ENCODE results near the gene ENPP3. TPM values are rescaled to one million over a fixed set of nuclear protein-coding genes. Genes with fewer than 3 reads are reported as not detected.

The ENPP3 gene
- total RNA-seq, 2 donors from 2014 or later = 0.16 to 0.70 TPM

GRCh38 chr6:131792091-131792496 lies 155.0 kb downstream of the ENPP3 start:
- peak; percentile 41 for ATAC-seq
- H3K9me3 ChIP-seq (ENCODE audit: control insufficient read depth, low read length, poor library complexity, severe bottlenecking) = no peaks in the 10 kb centered on the region

GRCh38 chr6:131795366-131795765 lies 158.3 kb downstream of the ENPP3 start:
- H3K4me1 Mint-ChIP-seq = no peaks in the 10 kb centered on the region
- no peak overlapping the region for H3K4me3 Mint-ChIP-seq
- no peaks in the 10 kb centered on the region for H3K9me3 ChIP-seq (ENCODE audit: control insufficient read depth, low read length, poor library complexity, severe bottlenecking)
- no peaks in the 10 kb centered on the region for H3K27me3 Mint-ChIP-seq
- H3K27ac Mint-ChIP-seq = no peak overlapping the region
- no peak for DNase-seq
- ATAC-seq = no peak
- no peaks in the 10 kb centered on the region for H3K36me3 Mint-ChIP-seq (ENCODE audit: low read depth)

More at GRCh38 chr6:131792091-131792496, 155.0 kb downstream of the ENPP3 start:
- Mint-ChIP-seq H3K36me3 (ENCODE audit: low read depth) (no peaks in the 10 kb centered on the region), H3K4me3 (no peak overlapping the region), H3K27ac (peak overlapping the region; percentile 24), H3K27me3 (no peaks in the 10 kb centered on the region), H3K4me1 (peaks cover 7% of the 10 kb centered on the region)
- no peak for DNase-seq

Other genes with a start within 250 kb of the ENPP3 start
- not detected for gene ARG1, start 64.1 kb upstream of the ENPP3 start, total RNA-seq
- 10 to 100 TPM; 48.5 to 60.4 TPM for gene MED23, start 9.1 kb upstream of the ENPP3 start, total RNA-seq
- gene OR2A4, start 64.1 kb downstream of the ENPP3 start, total RNA-seq = not detected
- not detected for gene CTAGE9, start 73.7 kb downstream of the ENPP3 start, total RNA-seq
- gene ENPP1, start 170.7 kb downstream of the ENPP3 start, total RNA-seq = 1 to 10 TPM; 1.7 to 2.1 TPM